Measurements from ENCODE around the gene PIK3CD. TPM values are rescaled to one million over a fixed set of nuclear protein-coding genes. Genes with fewer than 3 reads are reported as not detected.

PIK3CD gene
- total and polyA plus RNA-seq, 2 of the 8 experiments (the other 6 are each of a cell fraction or from before 2014, with no cell fraction given), result 20.6 to 24.1 TPM

GRCh38 chr1:9689971-9690381 lies 38.4 kb downstream of the PIK3CD start (continued):
- no peak for TF ChIP-seq CTBP2 (IDR thresholded peaks at IDR 0.05; ENCODE audit: borderline replicate concordance, insufficient read depth, insufficient read length, low read length)
- TF ChIP-seq JUND (IDR thresholded peaks at IDR 0.05; ENCODE audit: low read length), result no peak
- no peak for TF ChIP-seq HDAC2 (IDR thresholded peaks at IDR 0.05; ENCODE audit: borderline replicate concordance in 1 of 2, low read depth in 2 of 2, low read length in 2 of 2)
- no peak for TF ChIP-seq NRF1 (IDR thresholded peaks at IDR 0.05; ENCODE audit: low read depth, low read length)
- TF ChIP-seq, protein P1, sequence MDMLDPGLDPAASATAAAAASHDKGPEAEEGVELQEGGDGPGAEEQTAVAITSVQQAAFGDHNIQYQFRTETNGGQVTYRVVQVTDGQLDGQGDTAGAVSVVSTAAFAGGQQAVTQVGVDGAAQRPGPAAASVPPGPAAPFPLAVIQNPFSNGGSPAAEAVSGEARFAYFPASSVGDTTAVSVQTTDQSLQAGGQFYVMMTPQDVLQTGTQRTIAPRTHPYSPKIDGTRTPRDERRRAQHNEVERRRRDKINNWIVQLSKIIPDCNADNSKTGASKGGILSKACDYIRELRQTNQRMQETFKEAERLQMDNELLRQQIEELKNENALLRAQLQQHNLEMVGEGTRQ (IDR thresholded peaks at IDR 0.05; ENCODE audit: low read length), result no peak
- TF ChIP-seq POLR2A (IDR thresholded peaks at IDR 0.05; ENCODE audit: control extremely low read depth in 1 of 2, low read depth in 2 of 2, low read length in 2 of 2), result 0 out of 3 replicates have a peak, but pooled peaks of 1 of the 2 experiments have one; percentile 35
- TF ChIP-seq HDAC6 (IDR thresholded peaks at IDR 0.05; ENCODE audit: low read depth, low read length), result no peak
- no peak for TF ChIP-seq CBX8 (IDR thresholded peaks at IDR 0.05; ENCODE audit: borderline replicate concordance, low read depth, low read length)
- TF ChIP-seq TEAD4 (IDR thresholded peaks at IDR 0.05; ENCODE audit: low read depth, low read length), result no peak
- TF ChIP-seq, protein P2, sequence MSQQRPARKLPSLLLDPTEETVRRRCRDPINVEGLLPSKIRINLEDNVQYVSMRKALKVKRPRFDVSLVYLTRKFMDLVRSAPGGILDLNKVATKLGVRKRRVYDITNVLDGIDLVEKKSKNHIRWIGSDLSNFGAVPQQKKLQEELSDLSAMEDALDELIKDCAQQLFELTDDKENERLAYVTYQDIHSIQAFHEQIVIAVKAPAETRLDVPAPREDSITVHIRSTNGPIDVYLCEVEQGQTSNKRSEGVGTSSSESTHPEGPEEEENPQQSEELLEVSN (IDR thresholded peaks at IDR 0.05), result peak; percentile 66
- TF ChIP-seq RNF2 (IDR thresholded peaks at IDR 0.05; ENCODE audit: borderline replicate concordance, low read depth, low read length, missing control alignments, poor library complexity, severe bottlenecking), result no peak
- no peak for TF ChIP-seq CEBPB (IDR thresholded peaks at IDR 0.05; ENCODE audit: low read depth, low read length)
- TF ChIP-seq TAF1 (IDR thresholded peaks at IDR 0.05; ENCODE audit: low read depth, low read length), result no peak
- TF ChIP-seq SP4 (IDR thresholded peaks at IDR 0.05; ENCODE audit: low read length), result no peak
- TF ChIP-seq CREB1 (IDR thresholded peaks at IDR 0.05), result 0 out of 2 replicates have a peak, but pooled peaks have one; percentile 9
- TF ChIP-seq TCF12 (IDR thresholded peaks at IDR 0.05; ENCODE audit: low read depth, low read length), result no peak
- no peak for TF ChIP-seq ASH2L (IDR thresholded peaks at IDR 0.05; ENCODE audit: low read length)
- no peak for TF ChIP-seq SRF (IDR thresholded peaks at IDR 0.05; ENCODE audit: low read depth, low read length)
- TF ChIP-seq MAX (IDR thresholded peaks at IDR 0.05), result peak; percentile 73
- peak; percentile 61 for TF ChIP-seq KDM4A (IDR thresholded peaks at IDR 0.05; ENCODE audit: low read depth, low read length, severe bottlenecking)
- TF ChIP-seq BRCA1 (IDR thresholded peaks at IDR 0.05; ENCODE audit: low read depth, low read length), result no peak
- TF ChIP-seq TBP (IDR thresholded peaks at IDR 0.05; ENCODE audit: low read depth, low read length), result no peak
- TF ChIP-seq BCL11A (IDR thresholded peaks at IDR 0.05; ENCODE audit: low read depth in 2 of 2, low read length in 2 of 2), result no peak
- TF ChIP-seq POU5F1 (IDR thresholded peaks at IDR 0.05; ENCODE audit: low read depth, low read length), result no peak
- no peak for TF ChIP-seq BACH1 (IDR thresholded peaks at IDR 0.05; ENCODE audit: low read length)
- no peak for TF ChIP-seq CHD1 (IDR thresholded peaks at IDR 0.05; ENCODE audit: low read depth, low read length)

Measured in H1 (cell line).